Neutrophil (primary cell): ENCODE results near the gene GMNN.

Source experiments
- H3K27ac ChIP-seq: fragments of 200-600 bp; sonication (generic); 2 replicates; pipeline ENCODE4 v1.5.1; 2016; ENCODE audit warnings: mild to moderate bottlenecking, moderate library complexity
- H3K27me3 ChIP-seq: fragments of 200-600 bp; sonication (generic); 2 replicates; pipeline ENCODE4 v1.6.0; 2016; ENCODE audit warnings: mild to moderate bottlenecking
- H3K36me3 ChIP-seq: fragments of 200-600 bp; sonication (generic); 2 replicates; pipeline ENCODE4 v1.5.1; 2017
- H3K4me1 ChIP-seq, 2 experiments: fragments of 200-600 bp in 1 of 2; sonication (generic) in 1 of 2; 1 replicate in 1 of 2; 2 replicates in 1 of 2; pipeline versions ENCODE4 v1.5.1 to v1.6.1; 2013 to 2016; ENCODE audit warnings: low read depth in 1 of 2, low read length in 1 of 2, mild to moderate bottlenecking in 1 of 2, moderate library complexity in 1 of 2; ENCODE audit not compliant: control insufficient read depth in 1 of 2, insufficient read depth in 1 of 2
- H3K4me3 ChIP-seq, 2 experiments: fragments of 200-600 bp in 1 of 2; sonication (generic) in 1 of 2; 1 replicate in 1 of 2; 2 replicates in 1 of 2; pipeline ENCODE4 v1.5.1; 2013 to 2016; ENCODE audit warnings: low read depth in 1 of 2, low read length in 1 of 2, mild to moderate bottlenecking in 1 of 2, moderate library complexity in 1 of 2
- H3K9me3 ChIP-seq: fragments of 200-600 bp; sonication (generic); 2 replicates; pipeline ENCODE4 v1.5.1; 2016
- CTCF ChIP-seq: fragments of 200-600 bp; sonication (generic); IDR thresholded peaks from 2 replicates; pipeline ENCODE4 v1.5.1; 2016; ENCODE audit warnings: antibody characterized with exemption

GMNN gene

DNA sequence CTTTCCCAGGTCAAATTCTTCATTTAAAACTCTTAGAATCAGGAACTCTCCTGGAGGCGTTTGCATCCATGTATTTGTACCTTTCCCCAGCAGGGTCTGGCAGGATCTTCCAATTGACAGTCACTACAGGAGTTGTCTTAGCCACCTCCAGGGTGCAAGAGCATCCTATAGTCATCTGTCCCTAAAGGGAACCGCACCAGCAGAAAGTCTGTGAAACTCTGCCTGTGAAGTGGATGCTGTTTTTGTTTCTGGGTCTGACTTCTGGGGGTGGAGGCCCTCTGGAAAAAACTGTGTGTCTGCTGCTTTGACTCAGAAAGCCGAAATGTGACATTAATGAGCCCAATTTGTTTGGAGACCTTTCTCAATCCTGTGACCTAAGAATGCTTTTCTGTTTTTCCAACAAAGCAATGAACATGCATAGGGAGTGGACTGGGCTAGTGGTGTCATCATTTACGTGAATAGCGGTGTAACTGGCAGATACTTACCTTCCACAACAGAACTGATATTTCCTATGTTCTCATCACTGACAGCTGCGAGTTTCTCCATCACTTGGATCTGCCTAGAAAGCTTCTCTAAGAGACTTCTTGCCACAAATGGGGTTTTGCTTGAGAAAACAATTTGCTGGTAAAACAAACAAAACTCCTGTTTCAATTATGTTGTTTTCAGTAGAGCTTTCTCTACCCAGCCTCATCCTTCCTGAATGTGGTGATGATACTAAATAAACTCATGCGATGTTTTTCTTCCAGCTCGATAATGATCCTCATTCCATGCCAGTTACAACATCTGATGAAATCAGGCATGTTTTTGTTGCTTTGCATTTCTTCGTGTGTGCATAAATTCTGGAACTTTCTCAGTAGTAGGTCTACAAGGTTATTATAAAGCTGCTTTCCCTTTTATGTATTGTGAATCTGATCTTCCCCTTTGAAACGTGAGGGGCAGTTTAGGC, 57.3 kb downstream of the GMNN start:
- Histone ChIP-seq H3K4me3 (no peak overlapping the region), H3K36me3 (peaks cover 100% of the 10 kb centered on the region), H3K27ac (peak overlapping the region; percentile 9), H3K4me1 (no peaks in the 10 kb centered on the region), H3K27me3 (no peaks in the 10 kb centered on the region), H3K9me3 (peaks cover 8% of the 10 kb centered on the region)
- TF ChIP-seq CTCF, result no peak

GRCh38 chr6:24832794-24833193, 58.1 kb downstream of the GMNN start:
- H3K27me3 ChIP-seq, result no peaks in the 10 kb centered on the region
- no peak for TF ChIP-seq CTCF
- H3K4me1 ChIP-seq, result no peaks in the 10 kb centered on the region
- peak overlapping the region; percentile 9 for H3K27ac ChIP-seq
- H3K36me3 ChIP-seq, result peaks cover 100% of the 10 kb centered on the region
- H3K4me3 ChIP-seq, result no peak overlapping the region
- H3K9me3 ChIP-seq, result peaks cover 5% of the 10 kb centered on the region

GRCh38 chr6:24833711-24834386, 59.1 kb downstream of the GMNN start:
- H3K36me3 ChIP-seq, result peaks cover 100% of the 10 kb centered on the region
- H3K4me3 ChIP-seq, result no peak overlapping the region
- no peaks in the 10 kb centered on the region for H3K9me3 ChIP-seq
- no peak for TF ChIP-seq CTCF
- no peak overlapping the region for H3K27ac ChIP-seq
- no peaks in the 10 kb centered on the region for H3K4me1 ChIP-seq
- no peaks in the 10 kb centered on the region for H3K27me3 ChIP-seq
